Measurements from ENCODE around the gene TSHR.
"Not testable (repeated sequence)": the region's sequence is repeated elsewhere in the genome, so short reads cannot be mapped to it uniquely, and the experiment has no call there.

DNA sequence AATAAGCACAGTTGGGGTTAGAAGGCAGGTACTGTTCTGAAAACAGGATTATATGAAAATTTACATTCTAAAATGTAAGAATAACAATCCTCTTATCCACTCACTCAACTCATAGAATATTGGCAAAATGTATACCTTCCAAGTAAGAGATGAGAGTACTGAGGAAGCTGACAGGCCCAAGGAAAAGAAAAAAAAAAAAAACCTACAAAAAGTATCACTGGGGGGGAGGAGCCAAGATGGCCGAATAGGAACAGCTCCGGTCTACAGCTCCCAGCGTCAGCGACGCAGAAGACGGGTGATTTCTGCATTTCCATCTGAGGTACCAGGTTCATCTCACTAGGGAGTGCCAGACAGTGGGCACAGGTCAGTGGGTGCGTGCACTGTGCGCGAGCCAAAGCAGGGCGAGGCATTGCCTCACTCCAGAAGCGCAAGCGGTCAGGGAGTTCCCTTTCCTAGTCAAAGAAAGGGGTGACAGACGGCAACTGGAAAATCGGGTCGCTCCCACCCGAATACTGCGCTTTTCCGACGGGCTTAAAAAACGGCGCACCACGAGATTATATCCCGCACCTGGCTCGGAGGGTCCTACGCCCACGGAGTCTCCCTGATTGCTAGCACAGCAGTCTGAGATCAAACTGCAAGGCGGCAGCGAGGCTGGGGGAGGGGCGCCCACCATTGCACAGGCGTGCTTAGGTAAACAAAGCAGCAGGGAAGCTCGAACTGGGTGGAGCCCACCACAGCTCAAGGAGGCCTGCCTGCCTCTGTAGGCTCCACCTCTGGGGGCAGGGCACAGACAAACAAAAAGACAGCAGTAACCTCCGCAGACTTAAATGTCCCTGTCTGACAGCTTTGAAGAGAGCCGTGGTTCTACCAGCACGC lies 158.8 kb downstream of the TSHR start:
- TF ChIP-seq, protein P1, sequence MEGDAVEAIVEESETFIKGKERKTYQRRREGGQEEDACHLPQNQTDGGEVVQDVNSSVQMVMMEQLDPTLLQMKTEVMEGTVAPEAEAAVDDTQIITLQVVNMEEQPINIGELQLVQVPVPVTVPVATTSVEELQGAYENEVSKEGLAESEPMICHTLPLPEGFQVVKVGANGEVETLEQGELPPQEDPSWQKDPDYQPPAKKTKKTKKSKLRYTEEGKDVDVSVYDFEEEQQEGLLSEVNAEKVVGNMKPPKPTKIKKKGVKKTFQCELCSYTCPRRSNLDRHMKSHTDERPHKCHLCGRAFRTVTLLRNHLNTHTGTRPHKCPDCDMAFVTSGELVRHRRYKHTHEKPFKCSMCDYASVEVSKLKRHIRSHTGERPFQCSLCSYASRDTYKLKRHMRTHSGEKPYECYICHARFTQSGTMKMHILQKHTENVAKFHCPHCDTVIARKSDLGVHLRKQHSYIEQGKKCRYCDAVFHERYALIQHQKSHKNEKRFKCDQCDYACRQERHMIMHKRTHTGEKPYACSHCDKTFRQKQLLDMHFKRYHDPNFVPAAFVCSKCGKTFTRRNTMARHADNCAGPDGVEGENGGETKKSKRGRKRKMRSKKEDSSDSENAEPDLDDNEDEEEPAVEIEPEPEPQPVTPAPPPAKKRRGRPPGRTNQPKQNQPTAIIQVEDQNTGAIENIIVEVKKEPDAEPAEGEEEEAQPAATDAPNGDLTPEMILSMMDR (IDR thresholded peaks at IDR 0.05; ENCODE audit: extremely low read depth in 1 of 2, insufficient read depth in 1 of 2, low read depth in 1 of 2, low read length in 2 of 2) = not testable (repeated sequence)
- TF ChIP-seq, protein P2, sequence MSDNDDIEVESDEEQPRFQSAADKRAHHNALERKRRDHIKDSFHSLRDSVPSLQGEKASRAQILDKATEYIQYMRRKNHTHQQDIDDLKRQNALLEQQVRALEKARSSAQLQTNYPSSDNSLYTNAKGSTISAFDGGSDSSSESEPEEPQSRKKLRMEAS (IDR thresholded peaks at IDR 0.05; ENCODE audit: insufficient read depth, insufficient read length) = not testable (repeated sequence)
